AG08395 (cell line): ENCODE data around the gene MAP7D2.

ENCODE experiments used
- DNase-seq: peaks from one replicate; pipeline ENCODE4 v3.0.0; 2012; ENCODE audit warnings: mixed read lengths, low spot score

MAP7D2 gene

GRCh38 chrX:20038966-20039365, 77.7 kb downstream of the MAP7D2 start:
- no peak for DNase-seq

GRCh38 chrX:20037186-20037585, 79.5 kb downstream of the MAP7D2 start:
- DNase-seq: no peak

- DNase-seq: no peak
Observed at GRCh38 chrX:20032201-20032600, 84.5 kb downstream of the MAP7D2 start.

- no peak for DNase-seq
Observed at GRCh38 chrX:20029728-20030127, 87.0 kb downstream of the MAP7D2 start.

DNA sequence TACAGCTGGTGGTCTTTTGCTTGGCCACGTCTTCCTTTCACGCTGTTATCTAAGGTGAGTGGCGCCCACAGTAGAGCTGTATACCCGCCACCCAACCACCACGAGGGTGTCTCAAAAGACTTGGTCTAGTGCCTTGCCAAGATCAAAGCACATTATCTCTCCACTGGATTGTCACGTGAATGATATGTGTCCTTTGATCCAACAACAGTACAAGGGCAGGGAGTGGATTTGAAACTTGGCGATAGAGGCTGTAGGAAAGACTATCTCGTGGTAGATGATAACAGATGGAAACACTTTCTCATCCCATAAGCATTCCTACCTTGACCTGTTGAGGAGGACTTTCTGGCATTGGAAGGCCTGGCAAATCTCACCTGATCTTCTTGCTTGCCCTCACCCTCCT, 88.1 kb downstream of the MAP7D2 start:
- no peak for DNase-seq

DNA sequence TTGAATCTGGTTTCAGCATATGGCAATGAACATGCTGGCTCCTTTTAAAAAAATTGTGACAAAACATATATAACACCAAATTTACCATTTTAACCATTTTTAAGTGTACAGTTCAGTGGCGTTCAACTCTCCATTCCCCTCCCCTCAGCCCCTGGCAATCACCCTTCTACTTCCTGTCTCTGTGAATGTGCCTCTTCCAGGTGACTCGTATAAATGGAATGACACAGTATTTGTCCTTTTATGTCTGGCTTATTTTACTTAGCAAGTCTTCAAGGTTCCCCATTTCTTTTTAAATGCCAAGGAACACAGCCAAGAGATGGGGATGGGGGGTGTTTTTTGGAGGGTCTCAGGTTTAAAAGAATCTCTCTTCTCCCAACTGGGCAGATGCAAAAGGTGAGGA, 90.4 kb downstream of the MAP7D2 start:
- DNase-seq: no peak

- DNase-seq: no peak
Observed at GRCh38 chrX:20019672-20020365, 96.9 kb downstream of the MAP7D2 start.

- no peak for DNase-seq
Observed at GRCh38 chrX:20016616-20016945, 100.1 kb downstream of the MAP7D2 start.

GRCh38 chrX:20015945-20016615, 100.6 kb downstream of the MAP7D2 start:
- peak; percentile 38 for DNase-seq

DNA sequence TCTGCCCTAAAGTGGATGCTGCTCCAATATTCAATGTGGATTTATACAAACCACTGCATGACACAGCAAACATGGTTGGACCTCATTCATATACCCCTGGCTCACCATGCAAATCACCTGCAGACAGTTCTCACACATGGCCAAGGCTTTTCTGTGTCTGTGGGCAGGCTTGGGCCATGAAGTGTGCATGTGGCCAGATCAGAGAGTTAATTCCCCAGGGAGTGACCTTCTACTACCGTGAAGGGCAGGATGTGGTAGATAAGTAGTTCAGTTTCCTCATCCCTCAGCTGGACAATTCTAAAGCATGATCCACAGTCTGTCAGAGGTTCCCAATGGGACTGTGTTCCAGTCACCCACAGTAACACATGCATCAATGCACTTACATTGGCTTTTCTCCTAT, 101.3 kb downstream of the MAP7D2 start:
- DNase-seq: no peak

DNA sequence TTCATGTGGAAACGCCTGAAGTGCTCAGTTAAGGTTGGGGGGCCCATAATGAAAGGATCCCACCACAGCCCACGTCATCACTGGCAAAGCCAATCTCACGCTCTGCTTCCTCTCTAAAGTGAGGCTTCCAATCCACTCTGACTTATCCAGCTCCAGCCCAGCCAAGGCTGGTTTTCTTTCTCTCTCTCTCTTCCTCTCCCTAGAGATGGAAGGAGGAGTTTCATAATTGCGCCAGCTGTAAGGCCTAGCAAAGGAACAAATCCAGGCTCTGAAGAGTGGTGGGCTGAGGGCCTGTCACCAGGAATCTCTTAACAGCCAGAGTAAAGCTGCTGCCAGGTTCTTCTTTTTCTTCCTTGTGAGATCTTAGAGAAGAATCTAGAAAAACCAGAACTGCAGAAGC, 105.1 kb downstream of the MAP7D2 start:
- DNase-seq: no peak

DNA sequence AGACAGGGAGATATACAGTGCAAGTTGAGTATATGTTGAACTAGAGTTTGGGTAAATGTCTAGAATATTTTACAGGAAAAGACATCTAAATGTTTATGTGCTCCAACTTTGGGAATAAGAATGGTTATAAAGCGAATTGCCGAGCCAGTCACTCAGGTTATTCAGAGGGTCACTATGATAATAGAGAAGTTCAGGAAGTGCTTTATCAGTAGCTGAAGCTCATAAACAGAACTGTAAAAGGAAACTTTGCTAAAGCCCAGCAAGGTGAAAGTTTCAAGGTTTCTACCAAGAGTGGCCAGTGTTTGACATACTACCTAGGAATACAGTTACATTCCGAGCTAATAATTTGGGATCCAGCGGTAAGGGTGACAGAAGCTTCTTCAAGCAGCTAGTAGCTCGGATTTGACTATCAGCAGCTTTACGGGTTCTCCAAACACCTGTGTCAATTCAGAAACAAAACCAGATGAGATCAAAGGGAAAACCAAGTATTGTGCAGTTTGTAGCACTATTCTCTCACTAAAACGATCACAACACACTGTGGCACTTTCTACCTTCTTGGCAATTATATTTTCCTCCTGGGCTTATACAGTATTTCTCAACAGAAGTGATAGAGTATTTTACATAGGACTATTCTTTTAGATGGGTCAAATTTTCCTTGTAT, 108.6 kb downstream of the MAP7D2 start:
- no peak for DNase-seq

DNA sequence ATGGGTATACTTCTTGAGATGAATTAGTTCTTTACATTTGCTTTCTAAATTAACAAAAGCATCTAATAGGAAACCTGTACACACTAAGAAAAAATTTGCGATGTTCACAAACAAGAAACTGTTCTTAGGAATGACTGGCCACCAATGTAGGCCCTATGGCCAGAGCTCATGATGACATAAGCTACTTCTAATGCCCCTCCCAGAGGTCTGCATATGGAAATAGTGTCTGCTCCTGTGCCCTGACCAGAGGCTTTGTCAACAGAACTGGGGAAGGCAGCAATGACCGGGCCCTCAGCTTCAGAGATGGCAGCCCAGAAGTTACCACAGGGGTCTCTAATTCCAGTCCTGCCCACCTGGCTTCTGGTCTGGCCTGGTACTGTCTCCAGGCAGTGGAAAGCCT, 110.8 kb downstream of the MAP7D2 start:
- DNase-seq: no peak

GRCh38 chrX:20001588-20001987, 115.1 kb downstream of the MAP7D2 start:
- no peak for DNase-seq

- DNase-seq: no peak
Observed at GRCh38 chrX:19991350-19991718, 125.4 kb downstream of the MAP7D2 start.

DNA sequence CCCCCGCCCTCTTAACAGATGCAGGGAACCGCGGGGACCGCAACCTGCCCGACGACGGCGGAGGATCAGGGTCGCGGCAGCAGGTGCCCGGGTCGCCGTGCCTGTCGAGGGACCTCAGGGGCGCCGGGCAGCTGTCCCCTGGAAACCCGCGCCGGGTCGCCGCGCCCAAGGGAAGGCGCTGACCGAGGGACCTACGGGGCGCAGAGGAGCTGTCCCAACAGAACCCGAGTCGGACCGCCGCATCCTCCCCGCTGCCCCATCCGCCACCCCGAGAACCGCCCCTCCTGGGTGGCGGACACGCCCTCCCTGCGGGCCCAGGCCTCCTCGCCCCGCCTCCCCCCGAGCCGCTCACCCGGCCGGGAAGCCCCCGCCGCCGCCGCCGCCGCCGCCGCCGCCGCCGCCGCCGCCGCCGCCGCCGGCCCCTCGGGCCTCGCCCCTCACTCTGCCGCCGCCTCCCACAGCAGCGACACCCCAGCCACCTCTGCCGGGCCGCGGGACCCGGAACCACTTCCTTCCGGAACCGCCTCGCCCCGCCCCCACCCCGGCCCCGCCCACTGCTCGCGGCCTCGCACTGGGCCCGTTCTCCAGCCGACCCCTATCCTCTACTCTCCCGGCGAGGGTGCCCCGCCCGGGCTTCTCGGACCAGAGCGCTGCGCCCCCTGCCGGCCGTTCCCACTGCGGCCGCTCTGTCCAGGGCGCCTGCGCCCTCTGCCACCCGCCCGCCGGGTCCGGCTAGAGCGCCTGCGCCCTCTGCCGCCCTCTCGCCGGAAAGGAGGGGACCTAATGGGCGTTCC, 126.0 kb downstream of the MAP7D2 start, which contains the start of gene BCLAF3:
TSS of gene BCLAF3 (minus strand) at position 506 of the 794 bp plus-strand sequence. CDS start 20,797 bp downstream, outside the sequence.
- peak; percentile 95 for DNase-seq

GRCh38 chrX:19990151-19990555, 126.6 kb downstream of the MAP7D2 start:
- DNase-seq: peak; percentile 8

- DNase-seq: no peak
Observed at GRCh38 chrX:19987856-19988255, 128.9 kb downstream of the MAP7D2 start.

DNA sequence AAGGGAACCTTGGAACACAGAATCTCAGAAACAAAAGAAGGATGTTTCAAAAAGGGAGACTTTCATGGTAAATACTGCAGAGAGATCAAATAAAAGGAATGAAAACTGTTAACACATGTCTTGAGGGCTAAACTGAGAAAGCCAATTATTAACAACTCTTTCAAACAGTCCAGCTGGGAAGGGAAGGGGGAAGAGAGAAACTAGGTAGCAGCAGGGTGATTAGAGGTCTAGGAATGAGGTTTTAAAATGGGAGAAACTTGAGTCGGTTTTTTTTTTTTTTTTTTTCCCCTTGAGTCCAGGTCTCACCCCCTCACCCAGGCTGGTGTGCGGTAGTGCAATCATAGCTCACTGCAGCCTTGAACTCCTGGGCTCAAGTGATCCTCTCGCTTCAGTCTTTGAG, 130.2 kb downstream of the MAP7D2 start:
- no peak for DNase-seq

DNA sequence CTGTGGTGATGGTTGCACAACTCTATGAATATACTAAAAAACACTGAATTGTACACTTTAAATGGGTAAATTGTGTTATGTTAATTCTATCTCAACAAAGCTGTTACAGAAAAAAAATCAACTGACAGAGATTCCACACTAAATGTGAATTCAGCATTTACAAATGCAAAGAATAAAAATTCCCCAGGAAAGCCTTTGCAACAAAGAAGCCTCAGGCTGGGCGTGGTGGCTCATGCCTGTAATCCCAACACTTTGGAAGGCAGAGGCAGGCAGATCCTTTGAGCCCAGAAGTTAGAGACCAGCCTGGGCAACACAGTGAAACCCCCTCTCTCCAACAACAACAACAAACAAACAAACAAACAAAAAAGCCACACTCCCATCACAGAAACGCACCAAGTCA, 134.8 kb downstream of the MAP7D2 start:
- DNase-seq: no peak

DNA sequence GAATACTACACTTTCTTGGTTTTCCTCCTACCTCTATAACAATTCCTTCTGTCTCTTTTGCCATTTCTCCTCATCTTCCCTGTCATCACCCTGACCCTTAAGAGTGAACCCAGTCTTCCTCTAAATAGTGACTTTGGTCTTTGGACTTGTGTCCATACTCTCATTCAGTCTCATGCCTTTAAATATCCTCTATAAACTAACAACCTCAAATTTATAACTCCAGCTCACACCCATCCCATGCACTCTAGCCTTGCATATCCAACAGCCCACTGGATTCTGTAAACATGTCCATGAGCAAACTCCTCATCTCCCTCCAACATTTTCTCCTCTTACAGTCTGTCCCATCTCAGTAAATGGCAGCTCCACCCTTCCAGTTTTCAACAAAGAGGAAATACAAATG, 140.9 kb downstream of the MAP7D2 start:
- no peak for DNase-seq

GRCh38 chrX:19972984-19973383, 143.7 kb downstream of the MAP7D2 start:
- no peak for DNase-seq

DNA sequence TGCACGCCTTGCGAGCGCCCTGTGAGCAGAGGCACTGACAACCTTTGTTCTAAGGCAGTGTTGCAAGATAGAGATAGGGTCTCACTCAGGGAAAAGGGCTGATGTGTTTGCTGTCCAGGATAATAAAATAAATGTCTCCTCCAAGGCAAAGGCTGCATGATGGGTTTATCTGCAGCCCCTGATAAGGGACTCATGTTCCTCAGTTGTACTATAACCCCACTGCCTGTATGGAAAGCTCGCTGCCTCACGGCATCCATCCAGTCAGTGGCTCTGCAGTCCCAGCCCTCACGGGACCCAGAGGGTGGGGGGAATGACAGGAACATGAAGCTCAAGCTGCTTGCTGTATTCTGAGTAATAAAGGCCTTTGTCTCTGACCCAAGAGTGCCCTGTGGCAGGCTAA, 148.4 kb downstream of the MAP7D2 start:
- DNase-seq: no peak
